HG02759 (cell line): ENCODE measurements around the gene OSTC.
"Not testable (repeated sequence)": the region's sequence is repeated elsewhere in the genome, so short reads cannot be mapped to it uniquely, and the experiment has no call there.

ENCODE experiments used
- ATAC-seq: cut with Tn5 transposase; IDR thresholded peaks from one replicate; pipeline ENCODE4 v1.9.1; 2021; ENCODE audit warnings: mild to moderate bottlenecking, moderate library complexity; ENCODE audit not compliant: unreplicated experiment

Gene OSTC

GRCh38 chr4:108710578-108710977, 60.2 kb downstream of the OSTC start:
- ATAC-seq: not testable (repeated sequence)

GRCh38 chr4:108714880-108715279, 64.5 kb downstream of the OSTC start:
- ATAC-seq: no peak

GRCh38 chr4:108716340-108716739, 65.9 kb downstream of the OSTC start:
- no peak for ATAC-seq

GRCh38 chr4:108717386-108717785, 67.0 kb downstream of the OSTC start:
- ATAC-seq: no peak
